CD4-positive, alpha-beta T cell treated with Interleukin-12 subunit alpha and Interleukin-12 subunit beta, for 1 hour (primary cell): ENCODE results near the gene SGPP1.
A peak's percentile ranks its signal among the peaks of the same experiment; 100 is the strongest.
"Not testable (repeated sequence)": the region's sequence is repeated elsewhere in the genome, so short reads cannot be mapped to it uniquely, and the experiment has no call there.

Source experiments
- DNase-seq: peaks from one replicate; pipeline ENCODE4 v3.0.0-alpha.2; 2020

The SGPP1 gene

GRCh38 chr14:63672417-63673180 is 55.3 kb downstream of the SGPP1 start:
- no peak for DNase-seq

GRCh38 chr14:63671987-63672386 is 55.9 kb downstream of the SGPP1 start:
- DNase-seq = no peak

DNA sequence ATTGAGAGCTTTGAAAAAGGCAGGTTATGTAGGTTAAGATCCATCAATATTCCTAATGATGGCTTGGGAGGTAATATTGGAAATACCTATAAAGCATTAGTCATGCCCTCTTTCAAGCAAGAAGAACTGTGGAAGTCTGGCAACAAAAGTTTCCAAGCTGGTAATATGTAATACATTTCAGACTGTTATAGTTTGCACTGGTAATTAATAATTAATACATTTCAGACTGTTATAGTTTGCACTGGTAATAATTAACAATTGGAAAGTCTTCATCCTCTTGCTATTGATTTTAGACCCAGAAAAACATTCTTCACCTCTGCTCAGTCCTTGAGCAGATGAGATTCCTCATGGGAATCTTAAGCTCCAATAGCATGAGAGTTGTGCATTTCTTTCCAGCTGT is 57.2 kb downstream of the SGPP1 start:
- DNase-seq = no peak

DNA sequence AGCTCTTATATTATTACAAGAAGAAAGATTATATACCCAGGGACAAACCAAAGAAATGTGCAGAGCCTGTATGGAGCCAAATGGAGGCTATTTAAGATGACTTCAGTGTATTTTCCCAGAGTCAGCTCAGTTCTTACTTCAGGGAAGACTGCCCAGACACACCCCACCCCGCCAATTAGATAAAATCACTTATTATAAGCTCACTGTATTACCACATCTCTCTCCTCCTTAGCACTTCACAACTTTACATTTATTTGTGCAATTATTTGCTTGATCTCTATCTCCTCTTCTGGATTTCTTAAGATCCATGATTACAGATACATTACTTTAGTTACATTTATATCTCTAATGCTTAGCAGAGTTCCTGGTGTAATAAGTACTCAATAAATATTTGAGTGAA is 61.5 kb downstream of the SGPP1 start:
- no peak for DNase-seq

DNA sequence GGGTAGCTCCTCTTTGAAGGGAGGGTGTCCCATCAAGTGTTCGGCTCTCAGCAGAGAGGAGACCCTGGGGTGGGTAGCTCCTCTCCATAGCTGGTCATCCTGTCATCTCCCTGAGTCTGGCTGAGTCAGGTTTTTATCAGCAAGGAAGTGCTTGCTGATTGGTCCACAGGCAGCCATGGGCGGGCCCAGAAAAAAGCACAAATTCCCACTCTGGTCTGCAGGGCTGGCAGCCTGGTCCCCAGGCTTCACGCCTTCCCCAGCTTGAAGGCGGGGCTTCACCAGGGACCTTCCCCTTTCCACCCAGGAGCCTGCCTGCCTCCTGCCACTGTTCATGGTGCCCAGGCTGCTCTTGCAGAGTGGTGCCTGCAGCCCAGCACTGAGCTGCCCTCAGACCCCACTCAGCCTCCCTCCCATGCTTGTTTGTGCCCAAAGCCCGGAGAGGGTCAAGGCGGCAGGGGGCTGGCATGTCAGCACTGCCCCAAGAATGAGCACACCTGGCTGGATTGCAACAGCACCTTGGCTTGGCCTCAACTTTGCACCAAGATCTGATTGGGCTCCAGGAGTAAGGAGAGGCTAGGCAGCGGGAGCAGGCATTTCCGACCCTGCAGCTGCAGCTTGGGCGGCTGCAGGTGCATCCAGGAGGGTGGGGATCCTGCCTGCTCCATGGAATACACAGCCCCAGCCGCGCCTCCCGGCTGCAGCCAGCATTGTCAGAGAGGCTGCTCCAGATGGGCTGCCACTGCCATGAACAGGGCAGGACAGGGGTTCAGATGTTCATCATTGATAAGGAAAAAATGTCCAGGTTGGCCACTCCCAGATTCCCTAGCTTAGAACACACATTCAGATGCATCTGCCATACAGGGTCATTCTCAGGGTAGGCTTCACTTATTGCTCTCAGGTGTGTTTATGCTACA is 64.2 kb downstream of the SGPP1 start:
- no peak for DNase-seq

DNA sequence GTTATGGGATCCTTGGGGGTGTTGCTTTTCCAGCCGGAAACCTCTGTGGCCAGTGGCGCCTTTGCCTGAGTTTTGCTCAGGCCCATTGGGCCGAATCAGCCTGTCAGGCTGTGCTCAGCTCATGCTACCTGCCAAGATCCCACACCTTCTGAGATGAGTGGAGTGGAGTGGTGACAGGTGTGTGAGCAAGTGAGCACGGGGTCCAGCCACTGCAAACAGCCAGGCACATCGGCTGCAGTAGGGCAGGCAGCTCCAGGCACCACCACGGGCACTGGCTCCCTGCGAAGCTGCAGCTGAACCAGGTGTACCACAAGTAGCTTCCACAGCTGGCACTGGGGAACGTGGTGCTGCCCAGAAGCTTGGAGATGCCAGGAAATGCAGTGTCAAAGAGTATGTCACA is 65.1 kb downstream of the SGPP1 start:
- DNase-seq = no peak

DNA sequence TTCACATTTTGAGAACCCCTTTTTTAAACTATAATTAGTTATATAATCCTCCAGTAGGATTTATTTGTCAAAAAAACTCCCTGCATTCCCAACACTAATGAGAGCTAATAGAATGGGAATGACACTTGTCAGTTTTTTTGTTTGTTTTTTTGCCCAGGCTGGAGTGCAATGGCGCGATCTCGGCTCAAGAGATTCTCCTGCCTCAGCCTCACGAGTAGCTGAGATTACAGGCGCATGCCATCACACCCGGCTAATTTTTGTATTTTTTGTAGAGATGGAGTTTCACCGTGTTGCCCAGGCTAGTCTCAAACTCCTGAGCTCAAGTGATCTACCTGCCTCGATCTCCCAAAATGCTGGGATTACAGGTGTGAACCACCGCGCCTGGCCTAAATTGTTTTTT is 66.0 kb downstream of the SGPP1 start:
- not testable (repeated sequence) for DNase-seq

- DNase-seq = no peak
Measured at GRCh38 chr14:63659726-63660125, 68.1 kb downstream of the SGPP1 start.

DNA sequence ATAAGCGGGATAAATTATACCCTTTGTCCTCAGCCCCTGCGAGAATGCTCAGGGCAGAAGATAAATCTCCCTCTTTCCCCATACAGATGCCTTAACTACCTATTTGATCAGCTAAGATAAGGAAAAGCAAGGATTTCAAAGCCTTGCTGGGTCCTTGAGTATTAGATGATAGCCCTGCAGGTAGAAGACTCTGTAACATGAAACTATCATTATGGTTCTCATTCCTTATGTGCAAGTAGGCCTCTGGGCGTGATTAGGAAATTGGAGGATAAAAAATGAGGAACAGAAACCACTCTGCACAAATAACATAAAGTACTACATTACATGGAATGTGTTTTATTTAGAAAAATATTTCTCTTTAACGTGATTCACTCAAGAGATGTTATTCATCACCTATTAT is 71.7 kb downstream of the SGPP1 start:
- no peak for DNase-seq

GRCh38 chr14:63654936-63655335 is 72.9 kb downstream of the SGPP1 start:
- DNase-seq = no peak

- no peak for DNase-seq
Measured at GRCh38 chr14:63654346-63654745, 73.5 kb downstream of the SGPP1 start.

GRCh38 chr14:63652406-63652805 is 75.5 kb downstream of the SGPP1 start:
- DNase-seq = no peak

- DNase-seq = peak; percentile 75
Measured at GRCh38 chr14:63650256-63650952, 77.5 kb downstream of the SGPP1 start.

DNA sequence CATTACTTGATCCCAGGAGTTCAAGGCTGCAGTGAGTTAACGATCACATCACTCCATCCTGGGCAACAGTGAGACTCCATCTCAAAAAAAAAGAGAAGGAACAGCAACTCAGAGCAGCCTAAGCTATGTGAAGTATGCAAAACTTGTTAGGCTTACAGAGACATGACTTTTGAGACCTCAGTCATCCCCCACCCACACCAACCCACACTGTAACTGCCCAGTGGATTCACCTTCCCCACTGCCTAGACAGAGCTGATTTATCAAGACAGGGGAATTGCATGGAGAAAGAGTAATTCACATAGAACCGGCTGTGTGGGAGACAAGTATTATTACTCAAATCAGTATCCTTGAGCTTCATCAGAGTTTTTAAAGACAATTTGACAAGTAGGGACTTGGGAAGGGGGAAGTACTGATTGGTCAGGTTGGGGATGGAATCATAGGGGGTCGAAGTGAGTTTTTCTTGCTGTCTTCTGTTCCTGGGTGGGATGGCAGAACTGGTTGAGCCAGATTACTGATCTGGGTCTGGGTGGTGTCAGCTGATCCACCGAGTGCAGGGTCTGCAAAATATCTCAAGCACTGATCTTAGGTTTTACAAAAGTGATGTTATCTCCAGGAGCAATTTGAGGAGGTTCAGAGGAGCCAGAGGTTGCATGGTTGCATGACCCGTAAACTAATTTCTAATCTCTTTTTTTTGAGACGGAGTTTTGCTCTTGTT is 80.0 kb downstream of the SGPP1 start:
- no peak for DNase-seq

GRCh38 chr14:63644741-63645140 is 83.1 kb downstream of the SGPP1 start:
- DNase-seq = no peak

DNA sequence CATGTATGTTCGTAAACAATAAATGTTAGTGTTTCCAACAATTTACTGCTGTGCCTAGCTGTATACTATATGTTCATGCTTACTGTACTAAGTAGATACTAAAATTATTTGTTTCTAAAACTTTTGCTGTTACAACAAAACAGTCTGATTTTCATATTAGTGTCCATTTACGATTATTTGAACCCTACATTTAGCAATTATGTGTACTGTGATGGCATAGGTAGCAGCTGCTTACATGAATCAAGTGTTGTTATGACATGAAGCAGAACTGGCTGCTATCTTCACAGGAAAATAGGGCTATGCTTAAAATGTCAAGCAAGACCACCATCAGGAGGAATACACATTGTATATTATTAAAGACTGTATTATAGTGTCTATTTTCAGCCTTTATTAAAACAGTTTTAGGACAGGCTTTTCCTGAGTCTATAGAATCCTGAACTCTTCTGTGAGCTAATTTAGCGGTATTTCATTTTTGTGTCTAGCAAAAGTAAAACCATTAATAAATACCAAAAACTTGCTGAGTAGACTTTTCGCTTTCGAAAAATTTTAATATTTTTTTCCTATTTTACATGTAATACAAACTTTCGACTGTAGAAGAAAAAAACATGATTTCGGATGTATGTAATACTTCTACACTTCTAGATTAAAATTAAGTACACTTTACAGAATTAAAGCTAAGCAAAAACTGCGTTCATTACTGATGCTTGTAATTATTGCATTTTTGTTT is 85.0 kb downstream of the SGPP1 start:
- no peak for DNase-seq

- DNase-seq = peak; percentile 94
Measured at GRCh38 chr14:63642229-63642611, 85.6 kb downstream of the SGPP1 start.

- peak; percentile 99 for DNase-seq
Measured at GRCh38 chr14:63641473-63642228, 86.2 kb downstream of the SGPP1 start, which contains the start of gene WDR89. WDR89 (minus strand) TSS chr14:63641871; CDS start chr14:63599942, 41,929 bp downstream.

- DNase-seq = no peak
Measured at GRCh38 chr14:63638493-63638892, 89.4 kb downstream of the SGPP1 start.

DNA sequence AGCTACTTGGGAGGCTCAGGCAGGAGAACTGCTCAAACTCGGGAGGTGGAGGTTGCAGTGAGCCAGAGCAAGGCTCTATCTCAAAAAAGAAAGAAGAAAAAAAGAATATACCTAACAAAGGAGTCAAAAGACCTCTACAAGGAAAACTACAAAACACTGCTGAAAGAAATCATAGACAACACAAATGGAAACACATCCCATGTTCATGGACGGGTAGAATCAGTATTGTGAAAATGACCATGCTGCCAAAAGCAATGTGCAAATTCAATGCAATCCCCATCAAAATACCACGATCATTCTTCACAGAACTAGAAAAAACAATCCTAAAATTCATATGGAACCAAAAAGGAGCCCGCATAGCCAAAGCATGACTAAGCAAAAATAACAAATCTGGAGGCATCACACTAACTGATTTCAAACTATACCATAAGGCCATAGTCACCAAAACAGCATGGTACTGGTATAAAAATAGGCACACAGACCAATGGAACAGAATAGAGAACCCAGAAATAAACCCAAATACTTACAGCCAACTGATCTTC is 91.7 kb downstream of the SGPP1 start:
- DNase-seq = not testable (repeated sequence)
